GM12891 (cell line): Measurements from ENCODE around the gene ADAMTS17.

Experiments used
- DNase-seq: peaks from one replicate; pipeline ENCODE4 v3.0.0; 2011; ENCODE audit warnings: low spot score; ENCODE audit not compliant: insufficient read length
- FAIRE-seq: peaks from 2 replicates; lab custom pipeline; 2011; peaks lifted over from hg19 to GRCh38; lab: Jason Lieb, UNC
- PAX5 ChIP-seq: IDR thresholded peaks from 2 replicates; pipeline ENCODE4 v1.6.1; 2011; ENCODE audit warnings: low read length, moderate library complexity, mild to moderate bottlenecking; ENCODE audit not compliant: insufficient read depth, severe bottlenecking
- POLR2A ChIP-seq: IDR thresholded peaks from 2 replicates; pipeline ENCODE4 v1.6.1; 2011; ENCODE audit warnings: low read depth, low read length, control low read depth
- POLR2AphosphoS5 ChIP-seq: IDR thresholded peaks from 2 replicates; pipeline ENCODE4 v1.6.1; 2011; ENCODE audit warnings: low read depth, low read length, control low read depth
- POU2F2 ChIP-seq: IDR thresholded peaks from 2 replicates; pipeline ENCODE4 v1.6.1; 2011; ENCODE audit warnings: low read depth, mild to moderate bottlenecking, control low read depth, low read length, moderate library complexity
- SPI1 ChIP-seq: IDR thresholded peaks from 2 replicates; pipeline ENCODE4 v1.6.1; 2011; ENCODE audit warnings: low read depth, low read length, control low read depth
- TAF1 ChIP-seq: IDR thresholded peaks from 2 replicates; pipeline ENCODE4 v1.6.1; 2011; ENCODE audit warnings: low read depth, low read length, control low read depth

Gene ADAMTS17

DNA sequence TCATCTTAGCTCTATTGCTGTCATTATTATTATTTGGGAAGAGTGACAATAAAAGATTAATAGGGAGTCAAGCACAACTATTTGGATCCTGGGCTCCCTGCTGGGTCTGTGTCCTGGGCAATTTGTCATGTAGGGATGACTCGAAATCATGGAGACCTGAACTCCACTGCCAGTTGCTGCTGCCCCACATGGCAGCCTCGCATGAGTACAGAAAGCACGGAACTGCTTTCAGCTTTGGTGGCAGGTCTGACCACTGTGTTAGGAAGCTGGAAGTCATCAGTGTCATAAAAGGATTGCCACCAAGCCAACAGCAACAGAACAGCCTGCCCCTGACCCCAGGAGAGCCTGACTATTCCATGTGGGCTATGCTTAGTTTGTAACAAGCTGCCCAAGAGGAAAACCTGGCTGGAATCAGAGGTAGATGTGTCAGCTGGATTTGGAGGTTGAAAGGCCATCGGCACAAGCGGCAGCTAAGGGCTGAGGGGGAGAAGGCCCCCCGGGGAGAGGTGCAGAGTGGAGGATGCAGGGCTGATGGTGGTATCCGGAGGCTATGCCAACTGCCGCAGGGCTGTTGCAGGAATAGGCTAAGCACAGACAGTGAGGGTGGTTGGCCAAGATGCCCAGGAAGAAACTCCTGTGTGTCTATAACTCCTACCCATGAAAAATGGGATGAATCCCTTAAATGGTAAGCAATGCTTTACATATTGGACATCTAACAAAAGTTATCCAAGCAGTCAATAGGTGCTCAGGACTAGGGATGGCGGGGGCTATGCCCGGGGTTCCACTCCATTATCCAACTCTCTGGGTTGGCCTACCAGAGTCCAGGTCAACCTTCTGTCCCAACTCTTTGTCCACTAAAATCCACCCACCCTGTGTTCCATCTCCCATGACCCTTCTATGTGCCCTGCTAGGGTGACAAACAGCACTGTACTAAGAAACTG, 291.6 kb downstream of the ADAMTS17 start:
- FAIRE-seq = no peak
- no peak for TF ChIP-seq POLR2AphosphoS5
- no peak for TF ChIP-seq SPI1
- TF ChIP-seq POLR2A = no peak
- no peak for TF ChIP-seq POU2F2
- no peak for TF ChIP-seq PAX5
- no peak for TF ChIP-seq TAF1
- no peak for DNase-seq

DNA sequence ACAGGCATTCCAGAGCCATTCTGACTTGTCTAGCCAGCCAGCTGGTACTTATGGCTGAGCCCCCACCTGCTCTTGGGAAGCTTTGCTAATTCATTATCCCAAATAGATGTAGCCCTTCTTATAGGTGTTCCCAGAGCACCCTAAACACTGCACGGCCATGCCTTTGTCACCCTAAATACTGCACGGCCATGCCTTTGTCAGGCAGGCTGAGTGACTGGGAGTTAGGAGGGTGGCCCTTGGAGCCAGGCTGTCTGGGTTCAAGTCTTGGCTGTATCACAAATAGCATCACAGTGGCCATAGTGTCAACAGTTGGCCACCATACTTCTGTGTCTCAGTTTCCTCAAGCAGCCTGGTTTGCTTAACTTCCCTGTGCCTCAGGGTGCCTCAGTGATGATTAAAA, 292.3 kb downstream of the ADAMTS17 start:
- TF ChIP-seq POU2F2 (no peak), TAF1 (no peak)
- FAIRE-seq (no peak), DNase-seq (no peak)

DNA sequence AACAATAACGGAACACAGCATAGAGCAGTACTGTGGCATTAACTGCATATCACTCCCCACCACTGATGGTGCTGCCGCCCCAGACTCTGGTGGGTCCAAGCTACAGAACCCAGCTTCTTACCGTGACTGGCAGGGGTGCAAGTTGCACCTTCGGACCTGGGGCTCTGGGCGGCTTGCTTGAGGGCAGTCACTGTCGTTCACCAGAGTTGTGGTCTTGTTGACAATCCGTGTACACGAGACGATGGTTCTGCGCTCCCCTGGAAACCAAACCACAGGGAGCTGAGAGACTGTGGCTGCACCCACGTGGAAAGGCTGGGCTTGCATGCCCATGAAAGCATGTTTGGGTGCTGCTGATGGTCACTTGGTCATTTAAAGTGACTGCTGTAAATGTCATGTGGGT, 293.0 kb downstream of the ADAMTS17 start:
- TF ChIP-seq SPI1 (no peak), TAF1 (no peak), PAX5 (no peak), POLR2A (no peak), POLR2AphosphoS5 (no peak), POU2F2 (no peak)
- DNase-seq = no peak
- no peak for FAIRE-seq

DNA sequence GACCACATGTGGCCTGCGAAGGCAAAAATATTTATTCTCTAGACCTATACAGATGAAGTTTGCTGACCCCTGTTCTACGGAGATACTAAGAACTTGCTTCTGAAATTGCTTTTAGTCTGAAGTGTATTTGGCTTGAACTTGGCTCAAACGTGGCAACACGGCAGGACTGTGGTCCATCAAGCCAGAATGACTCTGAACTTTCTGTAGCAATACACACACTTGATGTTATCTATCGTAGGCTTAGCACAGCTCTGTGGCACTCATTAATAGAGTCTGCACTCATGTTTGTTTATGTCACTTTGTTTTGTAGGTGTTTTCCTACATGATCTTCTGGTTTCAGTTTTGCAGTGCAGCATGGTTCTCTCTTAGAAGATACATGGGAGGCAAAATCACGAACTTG, 298.1 kb downstream of the ADAMTS17 start:
- no peak for FAIRE-seq
- TF ChIP-seq PAX5 (no peak), POLR2AphosphoS5 (no peak), SPI1 (no peak), TAF1 (no peak), POLR2A (no peak), POU2F2 (no peak)
- DNase-seq = no peak

DNA sequence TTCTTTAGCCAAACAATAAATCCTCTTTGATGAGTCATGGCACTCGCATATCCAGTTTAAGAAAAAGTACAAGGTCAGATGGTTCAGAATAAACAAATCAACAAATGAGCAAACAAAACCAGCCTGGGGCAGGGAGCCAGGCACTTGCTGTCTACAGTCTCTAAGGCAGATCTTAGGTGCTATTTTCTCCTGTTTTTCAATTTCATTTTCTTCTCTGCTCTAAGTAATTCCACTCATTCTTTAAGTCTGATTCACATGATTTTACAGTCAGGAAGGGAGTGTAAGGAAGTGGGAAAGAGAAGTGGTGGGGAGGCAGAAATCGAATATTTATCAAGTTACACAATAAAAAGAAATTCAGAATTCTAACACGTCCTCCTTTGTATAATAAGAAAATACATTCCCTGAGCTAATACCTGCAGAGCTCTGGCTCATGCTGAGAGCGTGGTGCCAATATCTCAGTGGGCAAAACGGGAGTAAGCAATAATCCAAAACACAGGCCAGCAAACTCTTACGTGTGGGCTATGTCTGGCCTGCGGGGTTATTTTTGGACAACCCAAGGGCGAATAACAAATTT, 298.6 kb downstream of the ADAMTS17 start:
- TF ChIP-seq SPI1 = no peak
- no peak for TF ChIP-seq POLR2AphosphoS5
- no peak for TF ChIP-seq POU2F2
- no peak for TF ChIP-seq POLR2A
- no peak for TF ChIP-seq PAX5
- no peak for TF ChIP-seq TAF1
- FAIRE-seq = no peak
- DNase-seq = no peak

DNA sequence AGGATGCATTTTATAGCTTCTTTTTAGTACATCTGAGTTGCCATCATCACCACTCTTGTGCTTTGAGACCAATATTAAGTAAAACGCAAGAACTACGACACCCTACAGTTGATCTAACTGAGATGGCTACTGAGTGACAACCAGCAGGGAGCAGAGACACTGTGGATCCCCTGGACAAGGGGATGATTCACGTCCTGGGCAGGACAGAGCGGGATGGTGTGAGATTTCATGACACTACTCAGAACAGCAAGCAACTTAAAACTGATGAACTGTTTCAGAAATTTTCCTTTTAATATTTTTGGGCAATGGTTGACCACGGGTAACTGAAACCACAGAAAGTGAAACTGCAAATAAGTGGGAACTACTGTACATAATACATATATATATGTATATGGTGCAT, 299.2 kb downstream of the ADAMTS17 start:
- FAIRE-seq = no peak

DNA sequence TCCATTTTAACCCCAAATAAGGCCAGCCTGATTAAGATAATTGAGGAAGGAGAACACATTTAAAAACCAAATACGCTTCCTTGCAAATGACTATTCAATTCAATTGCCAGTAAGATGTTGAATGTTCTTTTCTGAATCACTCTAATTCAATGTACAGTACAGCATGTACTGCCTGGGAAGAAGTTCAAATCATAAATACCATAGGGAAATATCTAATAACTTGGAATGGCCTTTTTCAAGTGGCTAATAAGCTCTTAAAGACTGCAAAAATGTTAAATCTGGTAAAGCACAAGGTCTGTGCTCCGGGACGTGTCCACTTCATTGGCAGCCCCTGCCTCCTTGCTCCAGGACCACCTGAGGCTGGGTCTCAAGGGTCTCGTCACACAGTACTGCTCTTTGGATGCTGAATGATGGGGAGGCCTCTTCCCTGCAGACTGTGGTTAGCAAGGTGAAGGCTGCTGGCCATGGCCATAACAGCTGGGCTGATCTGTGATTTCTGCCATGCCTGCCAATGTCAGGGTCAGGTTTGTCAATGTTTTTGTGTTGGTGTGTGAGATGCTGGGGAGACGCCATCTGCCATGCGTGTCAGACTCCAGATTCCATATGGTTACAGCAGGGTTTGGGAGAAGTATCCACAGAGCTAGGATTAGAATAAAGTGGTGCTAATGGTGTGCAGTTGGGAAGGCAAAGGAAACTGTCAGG, 300.5 kb downstream of the ADAMTS17 start:
- no peak for DNase-seq
- TF ChIP-seq POLR2AphosphoS5 (no peak), POU2F2 (no peak), POLR2A (no peak), TAF1 (no peak), SPI1 (no peak), PAX5 (no peak)
- no peak for FAIRE-seq

More for the DNA sequence above, 299.2 kb downstream of the ADAMTS17 start:
- DNase-seq = no peak
- TF ChIP-seq SPI1 (no peak), PAX5 (no peak), TAF1 (no peak), POLR2A (no peak), POLR2AphosphoS5 (no peak), POU2F2 (no peak)

DNA sequence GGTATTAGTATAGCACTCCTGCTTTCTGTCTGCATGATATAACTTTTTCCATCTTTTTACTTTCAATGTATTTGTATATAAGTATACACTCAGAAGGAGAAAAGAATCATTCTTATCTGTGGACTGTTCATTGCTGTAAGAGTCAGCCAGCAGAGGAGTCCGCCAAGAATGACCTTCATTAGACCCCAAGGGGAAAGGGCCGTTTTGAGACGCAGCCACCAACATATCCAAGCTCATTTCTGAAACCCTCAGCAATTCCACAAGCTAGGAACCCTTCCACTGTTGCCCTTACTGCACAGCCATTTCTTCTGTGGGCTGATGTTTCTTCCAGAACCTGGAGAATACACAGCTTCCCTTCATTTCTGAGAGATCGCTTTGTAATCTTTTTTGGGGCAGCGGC, 301.8 kb downstream of the ADAMTS17 start:
- TF ChIP-seq PAX5 (no peak), POLR2AphosphoS5 (no peak)
- DNase-seq = no peak
- FAIRE-seq = no peak

DNA sequence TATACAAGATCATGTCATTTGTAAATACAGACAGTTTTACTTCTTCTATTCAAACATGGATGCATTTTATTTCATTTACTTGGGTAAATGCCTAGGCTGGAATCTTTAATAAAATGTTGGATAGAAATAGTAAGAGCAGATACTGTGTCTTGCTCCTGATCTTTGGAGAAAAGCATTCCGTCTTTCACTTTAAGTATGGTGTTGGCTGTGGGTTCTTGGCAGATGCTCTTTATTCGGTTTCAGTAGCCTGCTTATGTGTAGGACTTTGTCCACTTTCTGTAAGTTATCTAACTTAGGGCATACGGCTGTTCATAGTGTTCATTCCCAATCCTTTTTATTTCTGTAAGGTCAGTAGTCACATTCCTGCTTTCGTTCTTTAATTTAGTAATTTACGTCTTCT, 303.0 kb downstream of the ADAMTS17 start:
- no peak for TF ChIP-seq POLR2A
- TF ChIP-seq POU2F2 = no peak
- TF ChIP-seq PAX5 = no peak
- TF ChIP-seq SPI1 = no peak
- TF ChIP-seq TAF1 = no peak
- no peak for TF ChIP-seq POLR2AphosphoS5
- FAIRE-seq (no peak), DNase-seq (no peak)

DNA sequence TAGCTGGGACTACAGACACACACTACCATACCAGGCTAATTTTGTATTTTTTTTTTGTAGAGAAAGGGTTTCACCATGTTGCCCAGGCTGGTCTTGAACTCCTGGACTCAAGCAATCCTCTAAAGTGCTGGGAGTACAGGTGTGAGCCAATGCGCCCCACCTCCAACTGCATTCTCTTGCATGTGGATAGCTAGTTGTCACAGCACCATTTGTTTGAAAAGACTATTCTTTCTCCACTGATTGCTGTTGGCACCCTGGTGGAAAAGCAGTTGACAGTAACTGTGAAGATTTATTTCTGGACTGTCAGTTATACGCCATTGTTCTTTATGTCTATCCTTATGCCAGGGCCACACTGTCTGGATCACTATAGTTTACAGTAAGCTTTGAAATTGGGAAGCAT, 303.9 kb downstream of the ADAMTS17 start:
- no peak for DNase-seq
- TF ChIP-seq POLR2AphosphoS5 = no peak
- TF ChIP-seq POU2F2 = no peak
- no peak for FAIRE-seq
